ENCODE data around the gene COL13A1. TPM values are rescaled to one million over a fixed set of nuclear protein-coding genes. Genes with fewer than 3 reads are reported as not detected.

Gene COL13A1
- total RNA-seq, 1 donor from 2014 or later: 29.2 TPM

DNA sequence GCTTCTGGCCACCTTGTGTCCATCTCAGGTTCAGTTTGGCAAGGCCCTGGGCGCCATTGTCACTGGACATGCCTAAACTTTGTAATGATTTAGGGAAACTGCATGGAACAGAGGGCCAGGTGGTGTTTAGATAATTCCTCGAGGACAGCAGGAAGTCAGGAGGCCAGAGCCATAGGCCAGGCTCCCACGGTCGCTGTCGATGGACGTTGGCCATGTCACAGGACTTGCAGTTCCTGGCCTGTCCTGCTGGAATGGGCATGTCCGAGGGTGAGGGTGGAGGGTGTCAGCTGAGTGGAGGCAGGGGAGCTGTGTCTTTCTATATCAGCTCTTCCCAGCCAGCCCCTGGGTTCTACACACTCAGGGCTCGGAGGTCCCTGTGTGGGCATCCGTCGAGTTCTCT is 143.1 kb downstream of the COL13A1 start:
- H3K4me3 Mint-ChIP-seq (ENCODE audit: unreplicated experiment): no peak overlapping the region
- TF ChIP-seq, protein P1, sequence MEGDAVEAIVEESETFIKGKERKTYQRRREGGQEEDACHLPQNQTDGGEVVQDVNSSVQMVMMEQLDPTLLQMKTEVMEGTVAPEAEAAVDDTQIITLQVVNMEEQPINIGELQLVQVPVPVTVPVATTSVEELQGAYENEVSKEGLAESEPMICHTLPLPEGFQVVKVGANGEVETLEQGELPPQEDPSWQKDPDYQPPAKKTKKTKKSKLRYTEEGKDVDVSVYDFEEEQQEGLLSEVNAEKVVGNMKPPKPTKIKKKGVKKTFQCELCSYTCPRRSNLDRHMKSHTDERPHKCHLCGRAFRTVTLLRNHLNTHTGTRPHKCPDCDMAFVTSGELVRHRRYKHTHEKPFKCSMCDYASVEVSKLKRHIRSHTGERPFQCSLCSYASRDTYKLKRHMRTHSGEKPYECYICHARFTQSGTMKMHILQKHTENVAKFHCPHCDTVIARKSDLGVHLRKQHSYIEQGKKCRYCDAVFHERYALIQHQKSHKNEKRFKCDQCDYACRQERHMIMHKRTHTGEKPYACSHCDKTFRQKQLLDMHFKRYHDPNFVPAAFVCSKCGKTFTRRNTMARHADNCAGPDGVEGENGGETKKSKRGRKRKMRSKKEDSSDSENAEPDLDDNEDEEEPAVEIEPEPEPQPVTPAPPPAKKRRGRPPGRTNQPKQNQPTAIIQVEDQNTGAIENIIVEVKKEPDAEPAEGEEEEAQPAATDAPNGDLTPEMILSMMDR (IDR thresholded peaks at IDR 0.05): no peak
- H3K9me3 Mint-ChIP-seq (ENCODE audit: unreplicated experiment): no peaks in the 10 kb centered on the region
- H3K27ac Mint-ChIP-seq (ENCODE audit: unreplicated experiment): no peak overlapping the region
- DNase-seq (ENCODE audit: extremely low spot score, unreplicated experiment): no peak
- peaks cover 11% of the 10 kb centered on the region for H3K36me3 Mint-ChIP-seq (ENCODE audit: unreplicated experiment)
- no peaks in the 10 kb centered on the region for H3K27me3 Mint-ChIP-seq (ENCODE audit: unreplicated experiment)
- H3K4me1 Mint-ChIP-seq (ENCODE audit: unreplicated experiment): no peaks in the 10 kb centered on the region

DNA sequence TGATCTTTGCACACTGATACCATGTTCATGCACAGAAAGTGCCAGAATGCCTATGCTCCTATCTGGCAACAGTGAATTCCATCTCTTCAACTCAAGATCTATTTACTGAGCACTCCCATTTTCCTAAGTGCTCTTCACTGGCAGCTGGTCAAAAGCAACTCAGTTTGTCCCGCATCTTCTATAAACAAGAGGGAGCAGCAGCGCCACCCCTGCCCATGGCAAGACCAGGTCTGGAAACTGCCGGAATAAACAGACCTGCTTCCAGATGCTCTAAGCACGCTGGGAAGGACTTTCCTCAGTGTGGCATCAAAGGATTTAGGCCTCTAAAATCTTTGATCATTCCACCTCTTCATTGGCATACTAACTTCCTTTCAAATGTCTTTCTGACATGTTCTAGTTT is 146.6 kb downstream of the COL13A1 start:
- no peak for DNase-seq (ENCODE audit: extremely low spot score, unreplicated experiment)
- no peak overlapping the region for H3K4me3 Mint-ChIP-seq (ENCODE audit: unreplicated experiment)
- H3K9me3 Mint-ChIP-seq (ENCODE audit: unreplicated experiment): no peaks in the 10 kb centered on the region
- H3K27ac Mint-ChIP-seq (ENCODE audit: unreplicated experiment): no peak overlapping the region
- H3K36me3 Mint-ChIP-seq (ENCODE audit: unreplicated experiment): peaks cover 11% of the 10 kb centered on the region
- TF ChIP-seq, protein P1 (IDR thresholded peaks at IDR 0.05): no peak
- no peaks in the 10 kb centered on the region for H3K27me3 Mint-ChIP-seq (ENCODE audit: unreplicated experiment)
- H3K4me1 Mint-ChIP-seq (ENCODE audit: unreplicated experiment): no peaks in the 10 kb centered on the region

DNA sequence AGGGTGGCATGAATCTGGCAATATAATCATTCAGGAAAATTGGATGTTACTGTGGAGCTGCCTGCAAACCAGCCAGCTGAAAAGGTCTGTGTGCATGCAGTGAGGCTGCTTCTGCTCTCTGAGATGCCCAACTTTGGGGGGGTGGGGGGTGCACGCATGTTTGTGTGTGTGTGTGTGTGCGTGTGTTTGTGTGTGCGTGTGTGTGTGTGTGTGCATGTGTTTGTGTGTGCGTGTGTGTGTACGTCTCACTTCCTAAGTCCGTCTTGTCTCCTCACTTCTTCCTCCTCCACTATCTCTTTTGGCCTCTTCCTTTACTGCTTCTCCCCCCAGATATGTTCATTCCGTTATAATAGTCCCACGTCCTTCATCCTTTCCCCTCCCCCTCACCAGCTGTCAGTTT is 148.1 kb downstream of the COL13A1 start:
- no peak for DNase-seq (ENCODE audit: extremely low spot score, unreplicated experiment)
- no peaks in the 10 kb centered on the region for H3K9me3 Mint-ChIP-seq (ENCODE audit: unreplicated experiment)
- H3K36me3 Mint-ChIP-seq (ENCODE audit: unreplicated experiment): peaks cover 11% of the 10 kb centered on the region
- no peaks in the 10 kb centered on the region for H3K4me1 Mint-ChIP-seq (ENCODE audit: unreplicated experiment)
- TF ChIP-seq, protein P1 (IDR thresholded peaks at IDR 0.05): no peak
- no peaks in the 10 kb centered on the region for H3K27me3 Mint-ChIP-seq (ENCODE audit: unreplicated experiment)
- H3K27ac Mint-ChIP-seq (ENCODE audit: unreplicated experiment): no peak overlapping the region
- H3K4me3 Mint-ChIP-seq (ENCODE audit: unreplicated experiment): no peak overlapping the region

DNA sequence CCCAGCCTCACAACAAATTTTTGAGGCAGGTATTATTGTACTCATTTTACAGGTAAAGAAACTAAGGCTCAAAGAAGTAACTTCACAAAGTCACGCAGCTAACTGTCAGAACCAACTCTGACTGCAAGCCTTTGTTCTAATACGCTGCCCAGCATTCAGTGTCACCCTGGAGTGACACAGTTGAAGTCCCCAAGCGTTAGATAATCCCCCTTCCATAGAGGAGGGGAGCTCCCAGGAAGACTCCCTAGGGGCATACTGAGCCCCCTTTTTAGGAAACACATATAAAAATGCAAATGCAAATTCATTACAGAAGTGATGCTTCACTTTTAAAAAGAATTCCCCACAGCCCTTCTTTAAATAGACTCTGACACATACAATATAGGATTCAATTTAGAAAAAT is 150.0 kb downstream of the COL13A1 start:
- Mint-ChIP-seq H3K27ac (ENCODE audit: unreplicated experiment) (no peak overlapping the region), H3K9me3 (ENCODE audit: unreplicated experiment) (no peaks in the 10 kb centered on the region), H3K4me3 (ENCODE audit: unreplicated experiment) (no peak overlapping the region), H3K27me3 (ENCODE audit: unreplicated experiment) (no peaks in the 10 kb centered on the region), H3K4me1 (ENCODE audit: unreplicated experiment) (no peaks in the 10 kb centered on the region), H3K36me3 (ENCODE audit: unreplicated experiment) (peaks cover 11% of the 10 kb centered on the region)
- TF ChIP-seq, protein P1 (IDR thresholded peaks at IDR 0.05): no peak
- no peak for DNase-seq (ENCODE audit: extremely low spot score, unreplicated experiment)

DNA sequence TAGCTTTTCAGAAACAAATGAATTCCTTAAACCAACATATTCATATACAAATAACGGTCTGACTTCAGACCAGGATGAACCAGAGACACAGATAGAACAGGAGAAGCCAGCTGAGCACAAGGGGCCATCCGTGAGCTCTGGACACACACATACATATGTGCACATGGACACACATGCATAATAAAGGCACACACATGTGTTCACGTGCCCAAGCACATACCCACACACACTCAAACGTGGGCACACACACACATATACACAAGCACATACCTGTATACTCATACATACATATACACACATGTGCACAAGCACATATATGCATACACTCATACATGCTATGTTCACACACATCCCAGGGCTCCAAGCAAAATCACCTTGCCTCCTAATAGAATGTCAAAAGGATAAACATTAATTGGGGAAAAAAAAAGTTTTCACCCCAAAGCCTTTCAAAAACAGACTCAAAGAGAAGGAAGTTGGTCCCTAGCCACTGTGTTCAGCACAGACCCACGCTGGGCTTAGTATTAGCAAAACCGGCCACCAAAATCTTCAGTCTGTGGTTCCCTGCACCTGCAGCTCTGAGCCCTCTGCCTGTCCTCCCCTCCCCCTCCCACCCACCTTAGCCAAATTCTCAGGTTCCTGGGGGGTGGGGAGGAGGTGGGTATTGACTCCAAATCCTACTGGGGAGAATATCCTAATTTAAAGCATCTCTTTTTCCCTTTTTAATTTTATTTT is 150.5 kb downstream of the COL13A1 start:
- DNase-seq (ENCODE audit: extremely low spot score, unreplicated experiment): no peak
- H3K36me3 Mint-ChIP-seq (ENCODE audit: unreplicated experiment): peaks cover 10% of the 10 kb centered on the region
- H3K27me3 Mint-ChIP-seq (ENCODE audit: unreplicated experiment): no peaks in the 10 kb centered on the region
- H3K27ac Mint-ChIP-seq (ENCODE audit: unreplicated experiment): no peak overlapping the region
- no peak overlapping the region for H3K4me3 Mint-ChIP-seq (ENCODE audit: unreplicated experiment)
- H3K4me1 Mint-ChIP-seq (ENCODE audit: unreplicated experiment): no peaks in the 10 kb centered on the region
- TF ChIP-seq, protein P1 (IDR thresholded peaks at IDR 0.05): no peak
- no peaks in the 10 kb centered on the region for H3K9me3 Mint-ChIP-seq (ENCODE audit: unreplicated experiment)

Data from osteocyte (in vitro differentiated cells).